ENCODE measurements around the gene TUBB2B.

TUBB2B gene

DNA sequence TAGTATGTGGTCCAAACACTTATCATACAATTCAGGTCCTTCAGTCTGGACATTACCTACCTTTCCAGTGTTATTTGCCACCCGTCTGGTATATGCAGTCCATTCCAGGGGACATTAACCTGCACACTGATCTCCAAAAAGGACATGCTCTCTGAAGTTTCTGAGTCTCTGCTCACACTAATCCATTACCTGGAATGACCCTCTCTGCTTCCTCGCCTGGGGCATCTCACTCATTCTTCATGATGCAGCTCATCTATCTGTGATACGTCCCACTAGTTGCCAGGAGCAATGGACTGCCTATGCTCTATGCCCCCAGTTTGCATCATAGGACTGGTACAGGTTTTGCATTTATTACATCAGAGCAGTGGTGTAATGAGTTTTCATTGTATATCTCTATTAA, 5.9 kb upstream of the TUBB2B start:
- H3K36me3 ChIP-seq (replicated peaks; ENCODE audit: low read depth, low read length), result no peaks in the 10 kb centered on the region
- no peak overlapping the region for H3K4me3 ChIP-seq (ENCODE audit: low read length)
- H2AFZ ChIP-seq (ENCODE audit: low read depth, low read length), result no peak overlapping the region
- H3K9ac ChIP-seq (ENCODE audit: low read length), result no peak overlapping the region
- H3K4me2 ChIP-seq (ENCODE audit: low read length), result no peak overlapping the region
- no peaks in the 10 kb centered on the region for H3K9me3 ChIP-seq (ENCODE audit: insufficient read depth, low read length)
- no peaks in the 10 kb centered on the region for H3K79me2 ChIP-seq (ENCODE audit: low read length)
- TF ChIP-seq, protein P1, sequence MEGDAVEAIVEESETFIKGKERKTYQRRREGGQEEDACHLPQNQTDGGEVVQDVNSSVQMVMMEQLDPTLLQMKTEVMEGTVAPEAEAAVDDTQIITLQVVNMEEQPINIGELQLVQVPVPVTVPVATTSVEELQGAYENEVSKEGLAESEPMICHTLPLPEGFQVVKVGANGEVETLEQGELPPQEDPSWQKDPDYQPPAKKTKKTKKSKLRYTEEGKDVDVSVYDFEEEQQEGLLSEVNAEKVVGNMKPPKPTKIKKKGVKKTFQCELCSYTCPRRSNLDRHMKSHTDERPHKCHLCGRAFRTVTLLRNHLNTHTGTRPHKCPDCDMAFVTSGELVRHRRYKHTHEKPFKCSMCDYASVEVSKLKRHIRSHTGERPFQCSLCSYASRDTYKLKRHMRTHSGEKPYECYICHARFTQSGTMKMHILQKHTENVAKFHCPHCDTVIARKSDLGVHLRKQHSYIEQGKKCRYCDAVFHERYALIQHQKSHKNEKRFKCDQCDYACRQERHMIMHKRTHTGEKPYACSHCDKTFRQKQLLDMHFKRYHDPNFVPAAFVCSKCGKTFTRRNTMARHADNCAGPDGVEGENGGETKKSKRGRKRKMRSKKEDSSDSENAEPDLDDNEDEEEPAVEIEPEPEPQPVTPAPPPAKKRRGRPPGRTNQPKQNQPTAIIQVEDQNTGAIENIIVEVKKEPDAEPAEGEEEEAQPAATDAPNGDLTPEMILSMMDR (IDR thresholded peaks at IDR 0.05; ENCODE audit: low read depth, low read length), result no peak
- TF ChIP-seq EZH2phosphoT487 (IDR thresholded peaks at IDR 0.05; ENCODE audit: low read depth), result no peak
- 0 out of 2 replicates have a peak, but pooled peaks cover 12% of the 10 kb centered on the region for H3K27me3 ChIP-seq (ENCODE audit: low read depth, low read length)
- no peaks in the 10 kb centered on the region for H4K20me1 ChIP-seq (ENCODE audit: insufficient read depth, low read length)
- peaks cover 40% of the 10 kb centered on the region for H3K4me1 ChIP-seq (ENCODE audit: low read length)
- no peak overlapping the region for H3K27ac ChIP-seq (ENCODE audit: low read length)

DNA sequence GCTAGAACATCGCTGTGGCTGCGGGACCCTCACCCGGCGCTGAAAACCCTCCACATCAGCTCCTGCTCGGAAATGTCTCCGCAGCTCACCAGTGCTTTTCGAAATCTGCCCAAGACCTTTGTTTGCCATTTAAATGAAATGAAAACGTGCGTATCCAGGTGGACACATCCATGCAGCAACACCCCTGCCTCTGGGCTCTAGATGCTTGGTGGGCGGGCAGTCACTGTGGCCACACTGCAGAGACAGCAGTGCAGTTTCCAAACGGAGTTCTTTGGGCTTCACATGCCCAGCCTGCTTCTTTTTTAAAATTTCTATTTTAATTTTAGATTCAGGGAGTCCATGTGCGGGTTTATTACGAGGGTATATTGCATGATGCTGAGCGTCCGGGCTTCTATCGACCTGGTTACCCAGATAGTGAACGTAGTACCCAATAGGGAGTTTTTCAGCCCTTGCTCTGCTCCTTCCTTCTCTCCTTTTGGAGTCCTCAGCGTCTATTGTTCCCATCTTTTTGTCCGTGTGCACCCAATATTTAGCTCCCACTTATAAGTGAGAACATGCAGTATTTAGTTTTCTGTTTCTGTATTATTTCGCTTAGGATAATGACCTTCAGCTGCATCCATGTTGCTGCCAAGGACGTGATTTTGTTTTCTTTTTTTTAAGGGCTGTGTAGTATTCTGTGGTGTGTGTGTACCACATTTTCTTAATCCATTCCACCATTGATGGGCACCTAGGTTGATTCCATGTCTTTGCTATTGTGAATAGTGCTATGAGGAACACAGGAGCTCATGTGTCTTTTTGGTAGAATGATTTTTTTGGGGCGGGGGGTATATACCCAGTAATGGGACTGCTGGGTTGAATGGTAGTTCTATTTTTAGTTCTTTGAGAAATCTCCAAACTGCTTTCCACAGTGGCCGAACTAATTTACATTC, 4.8 kb upstream of the TUBB2B start:
- peaks cover 30% of the 10 kb centered on the region for H3K4me1 ChIP-seq (ENCODE audit: low read length)
- no peak overlapping the region for H3K9ac ChIP-seq (ENCODE audit: low read length)
- H2AFZ ChIP-seq (ENCODE audit: low read depth, low read length), result no peak overlapping the region

DNA sequence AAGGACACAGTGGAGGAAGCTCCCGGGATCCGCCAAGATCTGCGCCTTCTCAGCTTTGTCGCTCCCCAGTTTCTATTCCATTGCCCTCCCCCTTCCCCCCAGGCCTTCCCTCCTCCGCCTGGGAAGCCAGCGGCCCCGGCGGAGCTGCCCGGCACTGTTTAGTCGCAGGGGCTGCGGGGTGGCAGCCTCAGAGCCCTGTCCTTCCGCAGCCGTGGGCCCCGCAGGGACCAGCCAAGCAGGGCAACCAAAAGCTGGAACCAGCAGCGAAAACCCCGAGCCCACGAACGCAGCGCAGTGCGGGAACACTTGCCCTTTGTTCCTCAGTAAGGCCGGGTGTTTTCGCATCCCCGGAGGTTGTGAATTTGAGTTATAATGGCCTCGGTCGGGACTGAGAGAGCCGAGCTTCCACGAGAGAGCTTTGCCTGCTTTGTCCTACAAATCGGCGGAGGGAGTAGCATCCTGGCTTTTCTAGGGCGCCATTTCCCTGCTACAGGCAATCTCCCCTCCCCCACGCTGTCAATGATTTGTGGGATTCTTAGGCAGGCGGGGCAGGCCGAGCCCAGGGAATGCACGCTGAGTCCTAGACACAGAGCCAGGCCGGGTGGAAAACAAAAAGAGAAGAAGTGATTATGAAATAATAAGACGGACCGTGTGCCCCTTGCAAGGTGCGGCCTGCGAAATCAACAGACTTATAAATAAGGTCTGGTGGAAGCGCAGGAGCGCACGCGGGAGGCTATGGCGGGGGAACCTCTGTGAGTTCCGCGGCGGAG, 4.0 kb upstream of the TUBB2B start:
- H3K4me3 ChIP-seq (ENCODE audit: low read length), result no peak overlapping the region
- no peaks in the 10 kb centered on the region for H3K79me2 ChIP-seq (ENCODE audit: low read length)
- H2AFZ ChIP-seq (ENCODE audit: low read depth, low read length), result no peak overlapping the region
- H3K4me1 ChIP-seq (ENCODE audit: low read length), result peaks cover 22% of the 10 kb centered on the region
- H3K27me3 ChIP-seq (ENCODE audit: low read depth, low read length), result 0 out of 2 replicates have a peak, but pooled peaks cover 12% of the 10 kb centered on the region
- H3K36me3 ChIP-seq (replicated peaks; ENCODE audit: low read depth, low read length), result no peaks in the 10 kb centered on the region
- H4K20me1 ChIP-seq (ENCODE audit: insufficient read depth, low read length), result no peaks in the 10 kb centered on the region
- no peak overlapping the region for H3K4me2 ChIP-seq (ENCODE audit: low read length)
- no peaks in the 10 kb centered on the region for H3K9me3 ChIP-seq (ENCODE audit: insufficient read depth, low read length)
- TF ChIP-seq, protein P1 (IDR thresholded peaks at IDR 0.05; ENCODE audit: low read depth, low read length), result no peak
- H3K9ac ChIP-seq (ENCODE audit: low read length), result no peak overlapping the region
- H3K27ac ChIP-seq (ENCODE audit: low read length), result no peak overlapping the region

More for the DNA sequence above, 4.8 kb upstream of the TUBB2B start:
- Histone ChIP-seq H3K36me3 (replicated peaks; ENCODE audit: low read depth, low read length) (no peaks in the 10 kb centered on the region), H3K27me3 (ENCODE audit: low read depth, low read length) (0 out of 2 replicates have a peak, but pooled peaks cover 12% of the 10 kb centered on the region), H3K79me2 (ENCODE audit: low read length) (no peaks in the 10 kb centered on the region), H4K20me1 (ENCODE audit: insufficient read depth, low read length) (no peaks in the 10 kb centered on the region), H3K9me3 (ENCODE audit: insufficient read depth, low read length) (no peaks in the 10 kb centered on the region), H3K4me2 (ENCODE audit: low read length) (no peak overlapping the region), H3K4me3 (ENCODE audit: low read length) (no peak overlapping the region), H3K27ac (ENCODE audit: low read length) (no peak overlapping the region)
- TF ChIP-seq EZH2phosphoT487 (IDR thresholded peaks at IDR 0.05; ENCODE audit: low read depth), result no peak

DNA sequence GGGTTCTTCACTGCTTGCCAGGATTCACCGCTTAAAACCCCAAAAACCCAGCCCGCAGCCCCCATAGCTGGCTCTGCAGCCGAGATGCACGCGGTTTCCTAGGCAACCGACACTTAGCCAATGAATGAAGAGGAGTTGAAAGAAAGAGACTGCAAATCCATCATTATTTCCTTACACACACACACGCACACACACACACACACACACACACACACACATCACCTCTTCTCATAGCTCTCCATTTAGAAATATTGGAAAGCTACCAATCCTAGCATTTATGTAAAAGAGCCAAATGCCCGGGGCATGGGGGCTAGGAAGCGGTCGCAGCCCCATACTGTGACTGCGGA, 3.4 kb upstream of the TUBB2B start:
- H3K4me1 ChIP-seq (ENCODE audit: low read length), result peaks cover 16% of the 10 kb centered on the region
- no peaks in the 10 kb centered on the region for H3K9me3 ChIP-seq (ENCODE audit: insufficient read depth, low read length)
- H3K9ac ChIP-seq (ENCODE audit: low read length), result no peak overlapping the region
- H3K27ac ChIP-seq (ENCODE audit: low read length), result no peak overlapping the region
- H3K4me3 ChIP-seq (ENCODE audit: low read length), result no peak overlapping the region
- no peaks in the 10 kb centered on the region for H3K36me3 ChIP-seq (replicated peaks; ENCODE audit: low read depth, low read length)
- H3K27me3 ChIP-seq (ENCODE audit: low read depth, low read length), result 0 out of 2 replicates have a peak, but pooled peaks cover 12% of the 10 kb centered on the region
- TF ChIP-seq, protein P1 (IDR thresholded peaks at IDR 0.05; ENCODE audit: low read depth, low read length), result no peak
- no peak for TF ChIP-seq EZH2phosphoT487 (IDR thresholded peaks at IDR 0.05; ENCODE audit: low read depth)
- H2AFZ ChIP-seq (ENCODE audit: low read depth, low read length), result no peak overlapping the region
- no peaks in the 10 kb centered on the region for H3K79me2 ChIP-seq (ENCODE audit: low read length)
- no peaks in the 10 kb centered on the region for H4K20me1 ChIP-seq (ENCODE audit: insufficient read depth, low read length)
- H3K4me2 ChIP-seq (ENCODE audit: low read length), result no peak overlapping the region
